HEK293T (cell line): ENCODE data around the gene DMD.

Experiments
- BHLHE40 ChIP-seq: fragments of 450-650 bp; IDR thresholded peaks from 2 replicates; pipeline ENCODE4 v1.6.1; 2016; ENCODE audit warnings: mild to moderate bottlenecking, moderate library complexity, borderline replicate concordance
- FOXA1 ChIP-seq: fragments of 450-650 bp; IDR thresholded peaks from 2 replicates; pipeline ENCODE4 v1.6.1; 2016; ENCODE audit warnings: mild to moderate bottlenecking
- FOXM1 ChIP-seq: fragments of 450-650 bp; IDR thresholded peaks from 2 replicates; pipeline ENCODE4 v1.6.1; 2017; ENCODE audit warnings: mild to moderate bottlenecking, borderline replicate concordance
- HDGF ChIP-seq: fragments of 450-650 bp; IDR thresholded peaks from 2 replicates; pipeline ENCODE4 v1.6.1; 2017; ENCODE audit warnings: antibody characterized with exemption, borderline replicate concordance
- LEF1 ChIP-seq: fragments of 450-650 bp; IDR thresholded peaks from 2 replicates; pipeline ENCODE4 v1.6.1; 2017; ENCODE audit warnings: mild to moderate bottlenecking, borderline replicate concordance
- NFRKB ChIP-seq: fragments of 450-650 bp; IDR thresholded peaks from 2 replicates; pipeline ENCODE4 v1.6.1; 2016; ENCODE audit warnings: mild to moderate bottlenecking, moderate library complexity
- SP1 ChIP-seq: fragments of 450-650 bp; IDR thresholded peaks from 2 replicates; pipeline ENCODE4 v1.6.1; 2017
- TARDBP ChIP-seq: fragments of 450-650 bp; IDR thresholded peaks from 2 replicates; pipeline ENCODE4 v1.6.1; 2016
- ZNF384 ChIP-seq: fragments of 450-650 bp; IDR thresholded peaks from 2 replicates; pipeline ENCODE4 v1.6.1; 2016
- TF ChIP-seq, protein P1 (sequence below): fragments of 450-650 bp; IDR thresholded peaks from 2 replicates; pipeline ENCODE4 v1.6.1; 2016

GRCh38 chrX:31190221-31190975 lies 2021.0 kb downstream of the DMD start:
- TF ChIP-seq BHLHE40: no peak
- no peak for TF ChIP-seq FOXA1
- TF ChIP-seq HDGF: no peak
- TF ChIP-seq SP1: no peak
- TF ChIP-seq LEF1: no peak
- no peak for TF ChIP-seq TARDBP
- no peak for TF ChIP-seq FOXM1
- TF ChIP-seq ZNF384: no peak
- no peak for TF ChIP-seq NFRKB
- TF ChIP-seq, protein P1, sequence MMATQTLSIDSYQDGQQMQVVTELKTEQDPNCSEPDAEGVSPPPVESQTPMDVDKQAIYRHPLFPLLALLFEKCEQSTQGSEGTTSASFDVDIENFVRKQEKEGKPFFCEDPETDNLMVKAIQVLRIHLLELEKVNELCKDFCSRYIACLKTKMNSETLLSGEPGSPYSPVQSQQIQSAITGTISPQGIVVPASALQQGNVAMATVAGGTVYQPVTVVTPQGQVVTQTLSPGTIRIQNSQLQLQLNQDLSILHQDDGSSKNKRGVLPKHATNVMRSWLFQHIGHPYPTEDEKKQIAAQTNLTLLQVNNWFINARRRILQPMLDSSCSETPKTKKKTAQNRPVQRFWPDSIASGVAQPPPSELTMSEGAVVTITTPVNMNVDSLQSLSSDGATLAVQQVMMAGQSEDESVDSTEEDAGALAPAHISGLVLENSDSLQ: no peak
